ENCODE data around the gene GPER1.

DNA sequence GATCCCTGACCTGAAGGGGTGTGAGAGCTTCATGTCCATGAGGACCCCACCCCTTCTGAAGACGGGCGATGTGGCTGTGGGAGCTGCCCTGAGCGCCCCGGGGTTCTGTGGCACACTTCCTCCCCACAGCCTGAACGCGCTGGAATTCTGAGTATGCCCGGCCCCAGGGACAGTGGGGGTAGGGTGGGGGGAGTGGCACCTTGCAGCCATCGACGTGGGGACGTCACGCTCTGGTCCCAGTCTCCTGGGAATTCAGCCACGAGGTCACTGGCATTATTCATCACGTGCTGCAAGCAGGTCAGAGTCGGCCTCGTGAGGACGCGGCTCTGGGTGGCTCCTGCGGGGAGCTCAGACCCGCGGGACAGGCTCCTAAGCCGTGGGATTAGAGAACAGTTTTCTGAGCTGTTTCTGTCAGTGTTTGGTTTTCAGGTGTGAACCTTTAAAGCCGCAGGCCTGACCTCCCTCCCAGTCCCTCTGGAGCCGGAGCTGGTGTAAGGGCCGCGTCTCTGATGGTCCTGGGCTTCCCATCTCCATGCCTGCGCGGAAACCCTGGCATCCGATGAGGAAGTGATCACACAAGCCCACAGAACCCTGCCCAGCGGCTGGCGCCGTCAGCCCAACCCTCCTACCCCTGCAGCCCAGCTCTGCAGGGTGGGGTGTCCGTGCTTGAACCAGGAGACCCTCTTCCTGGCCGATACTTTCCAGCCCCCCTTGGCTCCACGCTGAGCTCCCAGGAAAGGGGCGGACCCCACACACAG lies 27.4 kb upstream of the GPER1 start:
- TF ChIP-seq, protein P1, sequence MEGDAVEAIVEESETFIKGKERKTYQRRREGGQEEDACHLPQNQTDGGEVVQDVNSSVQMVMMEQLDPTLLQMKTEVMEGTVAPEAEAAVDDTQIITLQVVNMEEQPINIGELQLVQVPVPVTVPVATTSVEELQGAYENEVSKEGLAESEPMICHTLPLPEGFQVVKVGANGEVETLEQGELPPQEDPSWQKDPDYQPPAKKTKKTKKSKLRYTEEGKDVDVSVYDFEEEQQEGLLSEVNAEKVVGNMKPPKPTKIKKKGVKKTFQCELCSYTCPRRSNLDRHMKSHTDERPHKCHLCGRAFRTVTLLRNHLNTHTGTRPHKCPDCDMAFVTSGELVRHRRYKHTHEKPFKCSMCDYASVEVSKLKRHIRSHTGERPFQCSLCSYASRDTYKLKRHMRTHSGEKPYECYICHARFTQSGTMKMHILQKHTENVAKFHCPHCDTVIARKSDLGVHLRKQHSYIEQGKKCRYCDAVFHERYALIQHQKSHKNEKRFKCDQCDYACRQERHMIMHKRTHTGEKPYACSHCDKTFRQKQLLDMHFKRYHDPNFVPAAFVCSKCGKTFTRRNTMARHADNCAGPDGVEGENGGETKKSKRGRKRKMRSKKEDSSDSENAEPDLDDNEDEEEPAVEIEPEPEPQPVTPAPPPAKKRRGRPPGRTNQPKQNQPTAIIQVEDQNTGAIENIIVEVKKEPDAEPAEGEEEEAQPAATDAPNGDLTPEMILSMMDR (IDR thresholded peaks at IDR 0.05; ENCODE audit: low read depth, low read length): no peak
- TF ChIP-seq, protein P2, sequence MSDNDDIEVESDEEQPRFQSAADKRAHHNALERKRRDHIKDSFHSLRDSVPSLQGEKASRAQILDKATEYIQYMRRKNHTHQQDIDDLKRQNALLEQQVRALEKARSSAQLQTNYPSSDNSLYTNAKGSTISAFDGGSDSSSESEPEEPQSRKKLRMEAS (IDR thresholded peaks at IDR 0.05; ENCODE audit: low read depth, low read length): no peak
